DND-41 (cell line): Measurements from ENCODE around the gene BCL3.

Experiments used
- CTCF ChIP-seq: IDR thresholded peaks from 2 replicates; pipeline ENCODE4 v1.5.1; 2012; ENCODE audit warnings: borderline replicate concordance, low read length, moderate library complexity, mild to moderate bottlenecking; ENCODE audit not compliant: poor library complexity, severe bottlenecking; ENCODE audit errors: extremely low read depth
- EZH2 ChIP-seq: IDR thresholded peaks from 3 replicates; pipeline ENCODE4 v1.6.1; 2012; ENCODE audit warnings: borderline replicate concordance, low read depth, mild to moderate bottlenecking, moderate library complexity, low read length, inconsistent platforms; ENCODE audit not compliant: severe bottlenecking

GRCh38 chr19:44776402-44777096 lies 28.0 kb downstream of the BCL3 start:
- TF ChIP-seq CTCF, result no peak
- TF ChIP-seq EZH2, result no peak
